ENCODE measurements around the gene LDHAL6A. TPM values are rescaled to one million over a fixed set of nuclear protein-coding genes. Genes with fewer than 3 reads are reported as not detected.

Gene LDHAL6A
- total and polyA plus RNA-seq, 2 of the 13 experiments (the other 11 are each of a cell fraction or from before 2014, with no cell fraction given), result not detected

GRCh38 chr11:18491924-18492323, 36.3 kb downstream of the LDHAL6A start (continued):
- TF ChIP-seq ZFX (CRISPR knock-in tag; IDR thresholded peaks at IDR 0.05; ENCODE audit: low read depth) (no peak), HMG20B (CRISPR knock-in tag; conservative IDR thresholded peaks at IDR 0.05) (no peak), ZNF770 (CRISPR knock-in tag; IDR thresholded peaks at IDR 0.05) (no peak), FOXC1 (CRISPR knock-in tag; IDR thresholded peaks at IDR 0.05; ENCODE audit: borderline replicate concordance) (no peak)

- H3K4me2 ChIP-seq (ENCODE audit: low read depth, low read length), result no peak overlapping the region
- no peak overlapping the region for H3K4me3 ChIP-seq (replicated peaks in 1 of 3; ENCODE audit: insufficient read depth in 1 of 3, low read depth in 2 of 3, low read length in 3 of 3)
- no peaks in the 10 kb centered on the region for H3K27me3 ChIP-seq (ENCODE audit: control insufficient read depth in 1 of 2, insufficient read depth in 2 of 2, low read length in 2 of 2)
- H3K79me2 ChIP-seq (ENCODE audit: insufficient read depth, low read length), result no peaks in the 10 kb centered on the region
- in situ Hi-C loops (cut with HindIII; ENCODE audit: extremely low pct_ligation_motif_present, low pct_unique_long_range_greater_than_20kb), result no loop called here
- peaks cover 7% of the 10 kb centered on the region; the same call in 1 of the 2 replicates for H3K4me1 ChIP-seq (ENCODE audit: insufficient read depth, low read length)
- intact Hi-C loops (cut with micrococcal nuclease; ENCODE audit: unreplicated experiment), result no loop called here
- ChIA-PET POLR2A (interaction anchor here (1.2 kb wide), 1 partner anchor 34 kb away, joined by 3 read pairs; the partner anchor contains the start of gene TSG101), CTCF (ENCODE audit: low intra/inter-chr PET ratio, low total read pairs) (no interaction called here)
- H3K9ac ChIP-seq (ENCODE audit: insufficient read depth, low read depth, low read length), result no peak overlapping the region
- H3K9me3 ChIP-seq (ENCODE audit: low read length), result no peaks in the 10 kb centered on the region
- FAIRE-seq (no peak), ATAC-seq (no peak), DNase-seq (ENCODE audit: low spot score) (no peak)
- no TSS peak for BruUV-seq (replicated peaks)
- H3K27ac ChIP-seq (ENCODE audit: extremely low read length, insufficient read depth, low read length), result no peak overlapping the region
- no peak overlapping the region for H2AFZ ChIP-seq (ENCODE audit: low read length)
- H3K36me3 ChIP-seq (replicated peaks in 1 of 2; ENCODE audit: control insufficient read depth in 1 of 2, insufficient read depth in 2 of 2, low read length in 2 of 2), result peaks cover 9 to 52% of the 10 kb centered on the region in 2 experiments
- H4K20me1 ChIP-seq (ENCODE audit: insufficient read depth, low read length), result no peaks in the 10 kb centered on the region
- no peak for TF ChIP-seq SETDB1 (CRISPR knock-in tag; IDR thresholded peaks at IDR 0.05; ENCODE audit: borderline replicate concordance)
Measured at GRCh38 chr11:18492888-18493287, 37.2 kb downstream of the LDHAL6A start.

Data from HepG2 (cell line).